Measurements from ENCODE around the gene VRK3.
A peak's percentile ranks its signal among the peaks of the same experiment; 100 is the strongest.
"Not testable (repeated sequence)": the region's sequence is repeated elsewhere in the genome, so short reads cannot be mapped to it uniquely, and the experiment has no call there.

VRK3 gene

DNA sequence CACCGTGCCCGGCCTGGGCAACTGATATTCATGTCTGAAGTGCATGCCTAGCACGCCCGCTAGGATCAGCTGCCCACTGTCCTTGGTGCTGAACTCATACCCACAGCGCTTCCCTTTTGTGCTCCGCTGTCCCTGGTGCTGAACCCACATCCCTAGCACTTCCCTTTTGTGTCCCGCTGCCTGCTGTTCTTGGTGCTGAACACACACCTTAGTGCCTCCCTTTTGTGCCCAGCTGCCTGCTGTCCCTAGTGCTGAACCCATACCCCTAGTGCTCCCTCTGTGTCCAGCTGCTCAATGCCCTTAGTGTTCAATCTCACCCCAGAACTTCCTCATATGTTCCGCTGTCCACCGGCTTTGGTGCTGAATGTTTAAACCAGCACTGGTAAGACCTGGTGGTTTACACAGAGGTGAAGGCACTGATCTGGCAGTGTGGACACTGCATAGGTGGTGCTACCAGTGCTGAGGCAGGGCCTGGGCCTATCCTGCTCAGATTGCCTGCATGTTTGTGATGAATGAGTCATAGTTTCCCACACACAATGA is 37.9 kb downstream of the VRK3 start:
- peak; percentile 89 for DNase-seq

DNA sequence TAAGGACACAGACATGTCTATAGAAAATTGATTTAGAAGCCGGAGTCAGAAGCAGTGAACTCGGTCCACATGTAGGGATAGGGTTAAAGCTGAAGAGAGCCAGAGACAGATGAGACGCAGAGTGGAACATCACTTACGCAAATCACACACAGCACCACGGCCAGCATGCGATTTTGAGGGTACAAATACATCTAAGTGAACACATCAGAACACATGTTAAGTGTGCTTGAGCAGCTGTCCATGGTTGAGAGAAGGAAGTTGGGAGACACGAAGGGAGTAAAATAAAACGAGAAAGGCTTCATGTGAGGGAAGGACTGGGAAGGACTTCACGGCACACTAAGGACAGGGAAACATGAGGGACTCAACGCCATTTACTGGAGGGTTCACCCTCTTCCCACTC is 38.8 kb downstream of the VRK3 start:
- no peak for DNase-seq

DNA sequence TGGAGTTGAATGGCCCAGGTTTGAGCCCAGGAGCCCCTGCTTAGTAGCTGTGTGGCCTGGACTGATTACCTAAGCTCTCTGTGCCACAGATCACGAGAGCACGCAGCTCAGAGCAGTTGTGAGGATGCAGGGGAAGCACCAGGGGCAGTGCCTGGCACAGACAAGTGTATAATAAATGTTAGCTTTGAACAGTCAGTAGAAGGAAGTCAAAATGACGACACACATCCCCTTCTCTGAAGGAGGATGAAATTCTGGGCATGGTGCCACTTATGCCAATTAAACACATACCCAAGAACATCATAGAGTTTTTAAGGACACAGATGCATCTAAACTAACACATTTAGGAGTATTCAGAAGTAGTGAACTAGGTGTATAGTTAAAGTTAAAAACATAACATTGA is 39.3 kb downstream of the VRK3 start:
- DNase-seq, result no peak

DNA sequence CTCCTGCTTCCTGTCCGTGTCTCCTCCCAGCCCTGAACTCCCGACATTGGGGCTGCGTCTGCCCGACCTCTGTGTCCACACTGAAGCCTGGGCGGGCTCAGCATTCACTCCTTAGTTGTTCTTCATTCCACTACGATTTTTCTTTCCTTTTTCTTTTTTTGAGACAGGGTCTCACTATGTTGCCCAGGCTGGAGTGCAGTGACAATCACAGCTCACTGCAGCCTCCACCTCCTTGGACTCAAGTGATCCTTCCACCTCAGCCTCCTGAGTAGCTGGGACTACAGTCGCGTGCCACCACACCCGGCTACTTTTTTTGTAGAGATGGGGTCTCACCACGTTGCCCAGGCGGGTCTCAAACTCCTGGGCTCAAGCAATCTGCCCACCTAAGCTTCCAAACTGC is 40.7 kb downstream of the VRK3 start:
- no peak for DNase-seq

DNA sequence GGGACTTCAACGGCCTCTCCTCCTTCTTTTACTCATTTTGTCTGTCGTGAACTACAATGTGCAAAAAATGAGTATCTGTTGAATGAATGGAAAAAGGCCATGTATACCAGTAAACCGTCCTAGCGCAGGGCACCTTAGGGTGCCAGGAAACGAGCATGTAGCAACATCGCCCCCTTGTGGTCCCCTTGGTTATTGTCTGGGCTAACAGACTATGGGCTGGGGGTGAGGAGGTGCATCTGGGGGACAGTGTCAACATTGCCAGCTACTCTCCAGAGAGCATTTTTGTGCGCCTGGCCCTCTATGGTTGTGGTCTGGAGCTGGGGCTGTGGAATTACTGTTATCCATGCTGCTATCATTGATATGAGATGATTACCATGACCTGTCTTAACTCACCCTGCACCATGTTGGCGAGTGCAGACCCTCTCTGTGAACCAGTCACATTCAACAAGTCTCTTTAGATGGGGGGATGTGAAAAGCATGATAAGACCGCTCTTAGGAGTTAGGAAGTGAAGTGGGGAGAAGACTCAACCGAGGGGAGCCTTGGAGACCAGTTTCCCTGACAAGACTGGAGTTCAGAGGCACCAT is 41.4 kb downstream of the VRK3 start:
- no peak for DNase-seq

DNA sequence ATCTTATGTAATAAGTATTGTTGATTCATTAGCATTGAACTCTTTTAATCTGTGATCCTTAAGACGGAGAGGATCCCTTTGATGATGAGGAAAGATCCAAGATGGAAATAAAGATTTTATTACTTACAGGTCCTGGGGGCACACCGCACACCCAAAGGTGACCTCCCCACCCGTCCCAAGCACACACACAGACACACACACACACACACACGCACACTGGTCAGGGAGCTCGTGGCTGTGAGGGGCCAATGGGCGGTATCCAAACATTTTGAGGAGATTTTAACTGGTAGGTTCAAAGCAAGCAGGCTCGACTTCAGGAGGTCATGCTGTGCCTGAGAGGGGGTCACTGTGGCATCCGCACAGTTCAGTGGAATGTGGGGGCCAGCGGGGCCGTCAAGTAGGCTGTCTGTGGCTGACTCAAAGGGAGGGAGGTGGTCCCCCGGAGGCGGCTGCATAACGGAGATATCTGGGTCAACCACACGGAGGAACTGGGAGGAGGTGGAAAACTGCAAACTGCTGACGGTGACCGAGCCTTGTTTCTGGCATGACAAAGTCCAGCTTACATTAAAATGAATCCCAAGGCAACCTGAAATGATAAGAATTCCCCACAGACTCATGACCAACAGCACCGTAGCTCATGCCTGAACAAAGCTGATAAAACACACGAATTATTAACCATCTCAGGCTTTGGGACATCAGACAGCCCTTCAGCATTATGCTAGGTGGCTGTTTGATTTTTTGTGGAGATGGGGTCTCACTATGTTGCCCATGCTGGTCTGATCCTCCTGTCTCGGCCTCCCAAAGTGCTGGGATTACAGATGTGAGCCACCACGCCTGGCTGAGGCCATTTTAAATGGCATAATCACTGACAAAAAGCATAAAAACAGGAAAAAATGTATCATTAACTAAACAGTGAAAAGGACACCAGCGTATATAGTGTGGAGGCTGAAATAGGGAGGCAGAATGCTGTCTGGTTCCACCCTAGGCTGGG is 43.3 kb downstream of the VRK3 start:
- DNase-seq, result no peak

DNA sequence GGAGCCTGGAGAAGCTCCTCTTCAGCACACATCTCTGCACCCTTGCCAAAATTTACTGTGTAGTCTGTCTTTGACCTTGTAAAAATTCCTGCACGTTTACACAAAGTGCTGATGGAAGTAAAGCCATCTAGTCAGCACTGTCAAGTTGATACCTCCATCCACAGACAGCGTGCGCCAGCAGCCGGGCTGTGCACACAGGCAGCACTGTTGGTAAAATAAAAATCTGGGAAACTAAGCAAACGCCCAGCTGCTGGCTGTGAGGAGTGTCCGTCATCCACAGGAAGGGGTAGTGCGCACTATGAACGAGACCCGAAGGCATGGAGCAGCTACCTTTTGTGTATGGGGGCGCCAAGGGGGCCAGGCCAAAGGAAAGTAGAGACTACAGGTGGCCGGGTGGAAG is 46.8 kb downstream of the VRK3 start:
- DNase-seq, result no peak

DNA sequence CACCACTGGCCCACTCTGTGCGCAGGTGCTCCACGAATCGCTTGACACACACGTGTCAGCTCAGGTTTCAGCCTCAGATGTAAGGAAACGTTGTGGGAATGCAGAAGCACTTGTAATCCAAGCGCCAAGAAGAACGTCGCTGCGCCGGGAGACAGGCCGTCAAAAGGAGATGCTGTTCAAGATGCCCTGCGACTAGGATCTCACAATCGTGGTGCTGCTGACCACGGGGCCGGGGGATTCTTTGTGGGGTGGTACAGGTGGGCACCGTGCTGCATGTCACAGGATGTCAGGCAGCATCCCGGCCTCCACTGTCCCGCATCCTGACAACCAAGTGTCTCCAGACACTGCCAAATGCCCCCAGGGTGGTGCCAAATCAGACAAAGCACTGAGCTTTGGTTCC is 47.3 kb downstream of the VRK3 start:
- DNase-seq, result no peak

DNA sequence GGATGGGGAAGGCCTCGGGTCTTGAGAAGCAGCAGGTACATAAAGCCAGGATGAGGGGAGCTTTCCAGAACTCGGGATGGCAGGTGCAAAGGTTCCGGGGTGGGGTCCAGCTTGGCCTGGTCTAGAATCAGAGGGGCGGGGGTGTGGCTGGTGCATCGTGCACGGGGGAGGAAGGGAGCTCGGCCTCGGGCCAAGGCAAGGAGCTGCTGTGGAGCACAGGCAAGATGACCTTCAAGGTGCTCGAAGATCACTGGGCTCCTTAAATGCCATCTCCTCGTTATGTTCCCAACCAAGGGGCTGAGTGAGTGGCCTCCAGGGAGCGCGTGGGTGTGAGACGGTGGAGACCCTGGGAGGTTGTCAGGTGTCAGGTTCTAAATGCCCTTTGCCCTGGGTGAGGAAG is 48.1 kb downstream of the VRK3 start:
- DNase-seq, result no peak

DNA sequence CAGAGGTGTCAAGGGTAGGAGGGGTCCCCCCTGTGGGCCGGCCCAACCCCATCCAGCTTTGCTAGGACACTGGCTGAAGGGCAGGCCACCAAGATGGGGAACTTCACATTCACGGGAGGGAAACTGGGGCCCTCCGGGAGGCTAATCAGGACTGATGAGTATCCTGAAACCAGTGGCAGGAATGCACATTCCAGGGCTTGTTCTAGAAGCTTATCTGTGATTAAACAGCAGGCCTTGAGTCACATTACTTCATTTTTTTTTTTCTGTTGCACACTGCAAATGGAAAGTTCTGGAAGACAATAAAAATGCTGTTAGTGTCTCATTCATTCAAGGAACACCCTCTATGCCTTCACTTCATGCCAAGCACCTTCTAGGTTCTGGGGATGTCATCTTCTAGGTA is 48.7 kb downstream of the VRK3 start:
- DNase-seq, result no peak

DNA sequence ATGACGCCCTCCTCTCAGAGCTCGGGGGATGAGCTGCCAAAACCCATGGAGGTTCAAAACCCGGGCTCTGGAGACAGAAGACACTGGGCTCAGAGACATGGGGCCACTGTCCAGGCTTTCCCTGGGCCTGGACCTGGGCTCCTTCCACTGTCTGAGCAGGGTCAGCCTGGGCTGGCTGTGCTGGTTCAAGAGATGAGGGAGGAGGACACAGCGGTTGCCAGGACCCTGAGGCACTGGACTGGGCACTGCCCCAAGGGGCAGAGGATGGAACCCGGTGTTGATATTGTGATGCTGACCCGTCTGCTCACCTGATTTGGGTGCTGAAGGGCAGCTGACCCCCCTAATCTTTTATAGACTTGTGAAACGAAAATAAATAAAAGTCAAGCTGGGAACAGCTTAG is 50.1 kb downstream of the VRK3 start:
- DNase-seq, result no peak

DNA sequence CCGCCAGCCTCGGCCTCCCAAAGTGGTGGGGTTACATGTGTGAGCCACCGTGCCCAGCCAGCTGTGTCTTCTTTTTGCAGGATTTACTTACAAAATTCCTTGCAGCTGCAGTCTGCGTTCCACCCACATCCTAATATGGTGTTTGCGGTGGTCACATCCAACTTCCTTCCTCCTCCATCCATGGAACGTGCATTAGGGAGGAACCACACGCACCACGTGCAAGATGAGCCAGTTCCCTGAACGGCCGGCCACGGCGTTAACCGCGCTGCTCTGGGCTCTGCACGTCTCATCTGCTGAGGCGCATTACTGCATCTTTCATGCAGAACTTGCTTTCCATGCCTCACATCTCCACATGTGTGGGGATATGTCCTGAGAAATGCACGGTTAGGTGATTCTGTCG is 51.2 kb downstream of the VRK3 start:
- no peak for DNase-seq

DNA sequence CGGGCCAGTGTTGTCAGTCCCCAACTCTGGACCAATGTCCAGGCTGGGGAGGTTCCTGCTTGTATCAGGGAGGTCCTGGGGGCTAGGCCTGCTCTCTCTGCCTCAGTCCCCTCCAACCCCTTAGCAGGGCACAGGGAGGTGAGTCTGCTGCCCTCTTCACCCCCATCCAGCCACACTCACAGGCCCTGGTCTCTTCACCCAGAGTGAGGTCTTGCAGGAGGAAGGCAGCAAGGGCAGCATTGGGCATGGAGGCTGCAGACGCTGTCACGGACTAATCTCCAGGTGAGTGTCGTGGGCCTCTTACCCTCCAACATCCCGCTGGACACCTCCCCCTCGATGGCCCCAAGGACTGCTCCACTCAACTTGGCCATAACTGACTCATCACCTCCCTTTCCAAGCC is 52.3 kb downstream of the VRK3 start:
- DNase-seq, result no peak

DNA sequence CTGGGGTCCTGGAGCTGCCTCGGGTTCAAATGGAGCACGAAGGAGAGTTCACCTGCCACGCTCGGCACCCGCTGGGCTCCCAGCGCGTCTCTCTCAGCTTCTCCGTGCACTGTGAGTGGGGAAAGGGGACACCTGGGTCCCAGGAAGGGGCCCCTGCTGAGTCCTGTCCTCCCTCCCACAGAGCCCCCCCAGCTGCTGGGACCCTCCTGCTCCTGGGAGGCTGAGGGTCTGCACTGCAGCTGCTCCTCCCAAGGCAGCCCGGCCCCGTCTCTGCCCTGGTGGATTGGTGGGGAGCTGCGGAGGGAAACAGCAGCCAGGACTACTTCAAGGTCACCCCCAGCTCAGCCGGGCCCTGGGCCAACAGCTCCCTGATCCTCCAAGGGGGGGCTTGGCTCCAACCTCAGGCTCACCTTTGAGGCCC is 53.2 kb downstream of the VRK3 start:
- DNase-seq, result no peak

DNA sequence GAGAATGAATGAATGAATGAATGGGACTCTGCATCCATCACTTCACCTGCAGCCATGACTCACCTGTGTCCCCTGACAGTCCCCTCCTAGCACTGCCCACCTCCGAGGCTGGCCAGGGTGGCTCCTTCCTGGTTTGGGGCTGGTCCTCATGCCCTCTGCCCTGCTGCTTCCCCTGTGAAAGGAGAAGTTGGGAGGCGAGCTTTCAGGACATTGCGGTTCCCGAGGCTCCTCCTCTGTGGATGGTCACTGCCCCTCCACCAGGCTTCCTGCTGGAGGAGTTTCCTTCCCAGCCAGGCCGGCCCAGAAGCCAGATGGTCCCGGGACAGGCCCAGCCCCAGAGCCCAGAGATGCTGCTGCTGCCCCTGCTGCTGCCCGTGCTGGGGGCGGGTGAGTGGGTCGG is 55.8 kb downstream of the VRK3 start:
- not testable (repeated sequence) for DNase-seq

DNA sequence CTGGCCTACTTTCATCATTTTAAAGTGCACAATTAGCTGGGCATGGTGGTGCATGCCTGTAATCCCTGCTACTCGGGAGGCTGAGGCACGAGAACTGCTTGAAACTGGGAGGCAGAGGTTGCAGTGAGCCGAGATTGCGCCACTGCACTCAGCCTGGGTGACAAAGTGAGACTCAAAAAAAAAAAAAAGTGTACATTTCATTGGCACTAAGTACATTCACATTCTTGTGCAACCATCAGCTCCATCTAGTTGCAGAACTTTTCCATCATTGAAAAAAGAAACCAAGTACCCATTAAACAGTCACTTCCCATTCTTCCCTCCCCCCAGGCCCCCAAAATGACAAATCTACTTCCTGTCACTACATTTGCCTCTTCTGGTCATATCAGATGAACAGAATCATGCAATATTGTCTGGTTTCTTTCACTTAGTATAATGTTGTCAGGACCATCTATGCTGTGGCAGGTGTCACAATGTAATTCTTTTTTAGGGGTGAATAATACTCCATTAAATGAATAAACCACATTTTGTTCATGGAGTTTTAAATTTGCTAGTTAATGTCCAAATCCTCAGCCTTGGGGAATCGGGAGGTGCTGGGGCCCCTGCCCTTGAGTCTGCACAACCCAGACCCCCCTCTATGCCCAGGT is 56.8 kb downstream of the VRK3 start:
- no peak for DNase-seq

DNA sequence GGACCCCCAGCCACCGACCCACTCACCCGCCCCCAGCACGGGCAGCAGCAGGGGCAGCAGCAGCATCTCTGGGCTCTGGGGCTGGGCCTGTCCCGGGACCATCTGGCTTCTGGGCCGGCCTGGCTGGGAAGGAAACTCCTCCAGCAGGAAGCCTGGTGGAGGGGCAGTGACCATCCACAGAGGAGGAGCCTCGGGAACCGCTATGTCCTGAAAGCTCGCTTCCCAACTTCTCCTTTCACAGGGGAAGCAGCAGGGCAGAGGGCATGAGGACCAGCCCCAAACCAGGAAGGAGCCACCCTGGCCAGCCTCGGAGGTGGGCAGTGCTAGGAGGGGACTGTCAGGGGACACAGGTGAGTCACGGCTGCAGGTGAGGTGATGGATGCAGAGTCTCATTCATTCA is 64.2 kb downstream of the VRK3 start, which contains the start of gene SIGLEC11:
TSS of gene SIGLEC11 (minus strand) at position 193 of the 400 bp plus-strand sequence. CDS start at position 102, 91 bp downstream.
- not testable (repeated sequence) for DNase-seq

DNA sequence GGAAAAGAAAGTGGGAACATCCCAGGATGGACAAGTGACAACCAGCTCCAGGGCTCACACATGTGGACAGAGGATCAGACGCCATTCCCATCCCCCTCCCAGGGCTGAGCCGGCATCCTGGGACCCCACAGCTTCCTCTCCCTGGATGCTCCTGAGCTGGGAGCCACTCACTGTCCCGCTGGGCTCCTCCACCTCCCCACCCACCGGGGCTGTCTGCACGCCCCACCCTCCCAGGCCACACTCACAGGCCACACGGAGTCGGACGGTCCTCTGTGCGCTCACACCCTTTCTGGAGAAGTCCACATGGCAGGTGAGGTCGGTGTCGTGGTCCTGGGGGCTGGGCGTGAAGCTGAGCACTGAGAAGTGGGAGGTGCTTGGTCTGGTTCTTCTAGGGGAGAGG is 65.3 kb downstream of the VRK3 start:
- not testable (repeated sequence) for DNase-seq

DNA sequence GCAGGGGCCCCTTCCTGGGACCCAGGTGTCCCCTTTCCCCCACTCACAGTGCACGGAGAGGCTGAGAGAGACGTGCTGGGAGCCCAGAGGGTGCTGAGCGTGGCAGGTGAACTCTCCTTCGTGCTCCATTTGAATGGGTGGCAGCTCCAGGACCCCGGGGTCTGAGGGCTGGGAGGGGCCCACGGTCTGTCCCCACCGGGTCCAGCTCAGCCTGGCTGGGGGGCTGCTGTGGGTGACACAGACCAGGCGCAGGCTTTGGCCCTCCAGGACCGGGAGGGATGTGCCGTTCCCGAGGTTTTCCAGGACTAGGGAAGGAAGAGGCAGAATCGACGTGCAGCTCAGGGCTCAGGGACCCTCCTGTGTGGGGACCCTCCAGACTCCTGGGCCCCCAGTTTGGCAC is 66.6 kb downstream of the VRK3 start:
- DNase-seq, result not testable (repeated sequence)

DNA sequence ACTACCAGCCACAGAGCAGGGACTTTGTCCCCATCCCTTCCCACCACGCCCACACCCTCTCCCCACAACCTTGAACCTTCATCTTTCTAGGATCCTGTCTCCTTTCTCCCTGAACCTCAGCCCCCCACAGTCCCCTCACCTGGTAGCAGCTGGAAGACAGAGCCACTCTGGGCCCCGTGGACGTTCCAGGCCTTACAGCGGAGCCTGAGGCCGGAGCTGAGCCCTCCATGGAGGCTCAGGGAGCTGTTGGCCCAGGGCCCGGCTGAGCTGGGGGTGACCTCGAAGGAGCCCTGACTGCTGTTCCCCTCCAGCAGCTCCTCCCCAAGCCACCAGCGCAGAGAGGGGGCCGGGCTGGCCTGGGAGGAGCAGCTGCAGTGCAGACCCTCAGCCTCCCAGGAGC is 67.0 kb downstream of the VRK3 start:
- DNase-seq, result not testable (repeated sequence)

DNA sequence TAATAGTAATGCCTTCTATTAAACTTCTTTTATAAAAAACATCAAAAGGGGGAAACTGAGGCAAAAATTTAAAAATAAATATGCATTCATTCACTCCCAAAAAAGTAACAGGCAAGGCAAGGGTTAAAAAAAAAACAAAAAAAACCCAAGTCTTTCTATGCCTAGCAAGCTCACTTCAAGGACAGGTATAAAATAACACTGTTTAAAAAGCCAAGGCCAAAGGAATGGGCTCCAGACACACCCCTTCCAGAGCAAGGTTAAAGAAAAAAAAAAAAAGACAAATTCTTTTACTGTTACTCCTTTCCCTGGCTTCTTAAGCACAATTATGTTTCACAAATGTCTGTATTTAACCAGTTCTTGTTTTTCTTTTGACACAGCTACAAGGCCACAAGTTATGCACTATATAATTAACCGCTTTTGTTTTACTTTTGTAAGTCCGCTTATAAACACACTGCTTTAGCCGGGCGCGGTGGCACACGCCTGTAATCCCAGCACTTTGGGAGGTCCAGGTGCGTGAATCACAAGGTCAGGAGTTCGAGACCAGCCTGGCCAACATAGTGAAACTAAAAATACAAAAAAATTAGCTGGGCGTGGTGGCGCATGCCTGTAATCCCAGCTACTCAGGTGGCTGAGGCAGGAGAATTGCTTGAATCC is 67.8 kb downstream of the VRK3 start:
- no peak for DNase-seq

DNA sequence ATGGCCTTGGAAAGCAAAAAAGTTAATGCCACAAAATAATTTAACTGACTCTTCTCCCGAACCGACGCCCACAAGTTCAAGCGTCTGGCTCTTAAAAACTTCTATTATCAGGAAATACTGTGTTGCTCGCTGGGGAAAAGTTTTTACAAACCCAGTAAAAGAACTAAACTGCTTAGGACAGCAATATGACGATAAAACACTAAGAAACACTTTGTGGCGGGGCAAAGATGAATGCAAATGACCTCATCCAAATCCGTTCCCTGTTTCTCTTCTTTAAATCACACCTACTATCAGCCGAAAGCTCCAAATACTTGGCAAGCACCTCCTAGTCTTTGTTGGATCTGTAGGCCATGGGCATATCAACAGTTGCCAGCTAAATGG is 69.1 kb downstream of the VRK3 start:
- no peak for DNase-seq

DNA sequence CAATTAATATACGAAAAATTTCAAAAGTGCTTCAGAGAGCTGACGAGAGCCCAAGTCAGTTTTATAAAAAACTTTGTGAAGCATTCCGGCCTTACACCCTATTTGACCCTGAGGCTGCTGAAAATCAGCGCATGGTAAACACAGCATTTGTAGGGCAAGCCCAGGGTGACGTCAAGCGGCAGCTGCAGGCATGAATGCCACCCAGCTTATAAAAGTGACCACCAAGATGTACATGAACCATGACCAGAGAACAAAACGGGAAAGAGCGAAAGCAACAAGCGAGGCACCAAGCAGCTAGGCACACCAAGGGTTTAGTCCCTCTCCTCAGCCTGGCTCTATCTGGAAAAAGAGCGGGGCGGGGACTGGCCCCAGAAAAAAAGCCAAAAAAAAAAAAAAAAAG is 70.2 kb downstream of the VRK3 start:
- DNase-seq, result no peak
